Cerebellar cortex (tissue), 1 donor: ENCODE measurements around the gene CT83.

Experiments
- DNase-seq: peaks from one replicate; pipeline ENCODE4 v3.0.0-alpha.2; 2015; ENCODE audit warnings: low spot score

CT83 gene, protein sequence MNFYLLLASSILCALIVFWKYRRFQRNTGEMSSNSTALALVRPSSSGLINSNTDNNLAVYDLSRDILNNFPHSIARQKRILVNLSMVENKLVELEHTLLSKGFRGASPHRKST

DNA sequence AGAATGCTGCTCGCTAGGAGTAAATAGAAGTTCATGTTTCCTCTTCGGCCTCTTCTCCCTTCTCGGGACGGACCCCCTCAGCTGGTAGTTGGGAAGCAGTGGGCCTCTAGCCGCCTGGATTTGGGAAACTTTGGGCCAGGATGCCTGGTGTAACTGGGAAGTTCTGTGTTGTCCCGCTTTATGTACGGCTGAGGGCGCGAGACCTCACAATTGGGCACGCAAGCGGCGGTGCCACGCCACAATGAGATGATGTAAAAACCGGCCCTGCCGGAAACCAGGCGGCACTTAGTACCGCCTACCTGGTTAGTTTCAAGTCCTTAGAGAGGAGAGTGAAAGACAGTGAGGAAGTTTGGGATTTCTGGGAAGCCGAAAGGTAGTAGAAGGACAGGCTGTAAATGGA, at the start of gene CT83:
Gene CT83, minus strand, starts transcription at position 155 of the 400 bp plus-strand sequence. Its CDS starts 120 bp downstream, at position 35.
- DNase-seq = no peak

DNA sequence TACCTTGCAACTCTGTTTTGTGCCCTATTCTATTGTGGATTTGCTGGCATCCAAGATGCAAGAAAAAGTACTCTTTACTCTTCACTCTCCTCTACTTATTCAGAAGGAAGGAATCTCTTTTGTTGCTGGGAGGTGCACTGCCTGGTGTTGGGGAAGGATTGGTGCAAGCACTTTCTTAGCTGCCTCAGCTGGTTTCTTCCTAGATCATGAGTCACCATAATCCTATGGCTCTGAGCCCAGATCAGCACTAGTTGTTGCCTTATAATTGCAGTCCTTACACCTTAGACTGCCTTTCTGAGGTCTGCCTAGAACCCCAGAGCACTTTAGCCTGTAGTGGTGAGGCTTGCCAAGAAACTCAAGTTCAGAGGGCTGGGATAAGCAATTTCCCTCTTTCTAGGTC, 37.0 kb upstream of the CT83 start:
- DNase-seq = no peak

- DNase-seq = no peak
Measured at GRCh38 chrX:116493271-116493670, 30.5 kb upstream of the CT83 start.

- DNase-seq = no peak
Measured at GRCh38 chrX:116490104-116490503, 27.3 kb upstream of the CT83 start.

DNA sequence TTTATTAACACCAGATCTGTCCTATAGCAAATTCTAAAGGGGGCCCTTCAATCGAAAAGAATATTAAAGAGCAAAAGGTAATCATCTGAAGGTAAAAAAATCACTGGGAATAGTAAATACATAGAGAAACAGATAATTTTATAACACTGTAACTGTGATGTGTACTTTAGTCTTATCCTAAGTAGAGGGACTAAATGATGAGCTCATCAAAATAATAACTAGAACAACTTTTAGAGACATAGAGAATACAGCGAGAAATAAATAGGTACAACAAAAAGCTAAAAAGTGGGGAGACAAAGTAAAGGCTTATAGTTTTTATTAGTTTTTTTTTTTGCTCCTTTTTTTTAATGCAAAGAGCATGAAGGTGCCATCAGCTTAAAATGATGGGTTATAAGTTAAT, 17.3 kb upstream of the CT83 start:
- DNase-seq = no peak

DNA sequence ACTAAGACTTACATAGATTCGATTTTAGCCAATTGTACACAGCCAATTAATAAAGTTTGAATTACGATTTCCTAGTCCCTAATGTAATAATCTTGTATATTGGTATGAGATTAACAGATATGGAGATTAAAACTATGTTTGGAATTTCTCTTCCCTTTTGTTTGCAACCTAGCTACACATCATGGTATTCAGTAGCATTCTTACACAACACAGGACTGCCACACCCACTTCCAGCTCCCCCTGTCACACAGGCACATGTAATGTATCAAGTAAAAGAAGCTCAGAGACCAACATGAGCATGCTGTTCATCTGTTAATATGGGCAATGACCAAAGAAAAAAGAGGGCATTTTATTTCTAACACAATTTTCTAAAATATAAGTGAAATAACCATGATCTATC, 13.6 kb downstream of the CT83 start:
- no peak for DNase-seq

- DNase-seq = no peak
Measured at GRCh38 chrX:116436358-116436816, 26.4 kb downstream of the CT83 start, which contains the start of gene SLC6A14. Gene SLC6A14, plus strand, starts transcription at chrX:116436606. Its CDS starts 104 bp downstream, at chrX:116436710.

DNA sequence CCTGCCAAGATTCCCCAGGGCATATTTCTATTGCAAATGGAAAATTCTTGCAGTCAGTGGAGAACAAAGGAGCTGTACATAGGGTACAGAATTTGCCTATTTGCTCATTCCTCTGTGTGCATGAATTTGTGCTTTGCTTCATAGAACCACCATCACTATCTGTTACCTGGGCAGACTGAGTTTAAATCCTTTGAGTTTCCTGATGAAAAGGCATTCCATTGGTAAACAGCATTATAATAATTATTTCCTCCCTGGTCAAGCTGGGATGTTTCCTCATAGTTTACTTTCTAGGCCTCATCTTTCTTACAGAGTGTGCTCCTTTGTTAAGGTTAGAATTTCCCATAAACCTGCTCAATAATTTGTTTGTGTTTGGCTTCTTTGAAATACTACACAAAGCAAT, 27.2 kb downstream of the CT83 start:
- no peak for DNase-seq

DNA sequence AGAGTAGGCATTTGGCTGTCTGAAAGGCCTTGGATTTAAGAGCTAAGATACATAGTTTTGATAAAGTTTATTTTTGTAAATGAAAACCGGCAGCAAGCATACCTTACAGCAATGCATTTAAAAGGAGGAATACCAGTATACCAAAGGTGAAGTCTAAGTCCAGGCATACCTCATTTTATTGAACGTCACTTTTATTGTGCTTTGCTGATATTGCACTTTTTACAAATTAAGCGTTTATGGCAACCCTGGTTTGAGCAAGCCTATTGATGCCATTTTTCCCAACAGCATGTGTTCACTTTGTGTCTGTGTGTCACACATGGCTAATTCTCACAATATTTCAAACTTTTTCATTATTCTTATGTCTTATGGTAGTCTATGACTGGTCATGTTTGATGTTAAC, 34.8 kb downstream of the CT83 start:
- DNase-seq = no peak

DNA sequence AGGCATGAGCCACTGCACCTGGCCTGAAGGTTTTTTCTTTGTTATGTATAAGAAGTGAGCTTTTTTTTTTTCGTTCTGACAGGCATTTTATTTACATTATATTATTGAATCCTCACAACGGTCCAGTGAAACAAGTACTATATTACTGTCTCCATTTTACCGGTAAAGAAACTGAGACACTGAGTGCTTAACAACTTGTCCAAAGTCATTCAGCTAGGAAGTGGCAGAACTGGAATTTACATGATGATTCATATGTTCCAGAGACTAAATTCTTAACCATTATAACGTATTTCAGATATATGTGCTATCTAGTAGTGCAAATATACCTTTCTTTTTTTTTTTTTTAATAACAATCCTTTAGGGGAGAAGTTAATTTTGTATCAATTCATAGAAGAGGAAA, 44.8 kb downstream of the CT83 start:
- no peak for DNase-seq

- no peak for DNase-seq
Measured at GRCh38 chrX:116417214-116417613, 45.6 kb downstream of the CT83 start.

- no peak for DNase-seq
Measured at GRCh38 chrX:116413273-116413672, 49.5 kb downstream of the CT83 start.
